HUES48 (cell line): ENCODE measurements around the gene INSR.

Source experiments
- H3K27ac ChIP-seq: one replicate; pipeline ENCODE4 v1.7.0; 2013; ENCODE audit warnings: low read depth, low read length, inconsistent platforms
- H3K27me3 ChIP-seq: 2 replicates; pipeline ENCODE4 v1.6.1; 2013; ENCODE audit warnings: mild to moderate bottlenecking, low read length; ENCODE audit not compliant: control insufficient read depth, insufficient read depth
- H3K36me3 ChIP-seq: 2 replicates; pipeline ENCODE4 v1.6.1; 2013; ENCODE audit warnings: low read length; ENCODE audit not compliant: control insufficient read depth, insufficient read depth
- H3K4me1 ChIP-seq: 2 replicates; pipeline ENCODE4 v1.6.1; 2013; ENCODE audit warnings: mild to moderate bottlenecking, low read length; ENCODE audit not compliant: control insufficient read depth, insufficient read depth
- H3K4me3 ChIP-seq: 2 replicates; pipeline ENCODE4 v1.5.1; 2013; ENCODE audit warnings: mild to moderate bottlenecking, low read depth, low read length
- H3K9ac ChIP-seq: 2 replicates; pipeline ENCODE4 v1.6.1; 2013; ENCODE audit warnings: mild to moderate bottlenecking, low read depth, low read length, moderate library complexity
- H3K9me3 ChIP-seq: 2 replicates; pipeline ENCODE4 v1.6.1; 2013; ENCODE audit warnings: low read length; ENCODE audit not compliant: control insufficient read depth, insufficient read depth

The INSR gene

GRCh38 chr19:7115721-7116120 is 178.5 kb downstream of the INSR start:
- Histone ChIP-seq H3K27ac (no peak overlapping the region), H3K4me3 (no peak overlapping the region), H3K9ac (no peak overlapping the region), H3K27me3 (no peaks in the 10 kb centered on the region), H3K36me3 (peaks cover 40% of the 10 kb centered on the region), H3K9me3 (no peaks in the 10 kb centered on the region), H3K4me1 (no peaks in the 10 kb centered on the region)

DNA sequence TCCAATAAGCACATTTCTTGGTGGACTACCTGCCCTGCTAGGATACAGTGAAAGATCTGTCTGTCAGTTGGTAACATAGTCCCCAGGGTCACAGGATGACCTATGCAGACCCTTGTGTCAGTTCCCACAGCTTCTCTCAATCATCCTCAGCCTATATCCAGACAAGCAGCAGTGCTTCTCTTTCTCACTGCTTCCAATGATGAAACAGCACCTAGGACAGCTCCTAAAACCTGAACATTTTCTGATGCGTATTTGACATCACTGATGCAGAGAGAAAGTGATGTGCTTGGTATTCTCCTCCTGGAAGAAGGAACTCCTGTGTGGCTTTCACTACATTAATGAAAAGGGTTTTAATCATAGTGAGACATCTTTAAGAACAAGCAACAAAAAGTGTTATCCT is 181.0 kb downstream of the INSR start:
- Histone ChIP-seq H3K4me3 (no peak overlapping the region), H3K4me1 (0 out of 2 replicates have a peak, but pooled peaks cover 4% of the 10 kb centered on the region), H3K27ac (no peak overlapping the region), H3K27me3 (no peaks in the 10 kb centered on the region), H3K9me3 (no peaks in the 10 kb centered on the region), H3K9ac (no peak overlapping the region), H3K36me3 (peaks cover 19% of the 10 kb centered on the region)

DNA sequence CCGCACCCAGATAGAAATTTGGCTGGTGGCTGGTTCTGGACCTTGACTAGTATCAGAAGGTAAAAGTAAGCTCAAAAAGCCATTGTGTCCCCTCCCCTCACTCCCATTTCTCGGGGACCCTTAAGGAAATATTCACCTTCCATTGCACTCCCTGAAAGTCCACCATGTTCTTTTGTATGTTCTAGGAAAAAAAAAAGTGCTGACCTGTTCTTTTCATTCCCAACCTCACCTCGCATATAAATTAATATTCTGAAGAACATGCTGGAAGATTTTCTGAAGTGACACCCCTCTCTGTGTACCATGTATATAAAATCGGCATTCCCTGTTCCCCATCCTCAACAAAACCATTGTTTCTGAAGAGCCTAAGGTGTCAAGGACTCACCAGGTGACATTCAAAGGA is 181.5 kb downstream of the INSR start:
- Histone ChIP-seq H3K9ac (no peak overlapping the region), H3K27me3 (no peaks in the 10 kb centered on the region), H3K27ac (no peak overlapping the region), H3K9me3 (no peaks in the 10 kb centered on the region), H3K4me1 (0 out of 2 replicates have a peak, but pooled peaks cover 4% of the 10 kb centered on the region), H3K4me3 (no peak overlapping the region), H3K36me3 (peaks cover 16% of the 10 kb centered on the region)

GRCh38 chr19:7109678-7110289 is 184.4 kb downstream of the INSR start:
- H3K27me3 ChIP-seq, result no peaks in the 10 kb centered on the region
- H3K4me1 ChIP-seq, result 0 out of 2 replicates have a peak, but pooled peaks cover 4% of the 10 kb centered on the region
- H3K9me3 ChIP-seq, result no peaks in the 10 kb centered on the region
- no peak overlapping the region for H3K9ac ChIP-seq
- no peak overlapping the region for H3K4me3 ChIP-seq
- peak overlapping the region; percentile 21 for H3K27ac ChIP-seq
- no peaks in the 10 kb centered on the region for H3K36me3 ChIP-seq

DNA sequence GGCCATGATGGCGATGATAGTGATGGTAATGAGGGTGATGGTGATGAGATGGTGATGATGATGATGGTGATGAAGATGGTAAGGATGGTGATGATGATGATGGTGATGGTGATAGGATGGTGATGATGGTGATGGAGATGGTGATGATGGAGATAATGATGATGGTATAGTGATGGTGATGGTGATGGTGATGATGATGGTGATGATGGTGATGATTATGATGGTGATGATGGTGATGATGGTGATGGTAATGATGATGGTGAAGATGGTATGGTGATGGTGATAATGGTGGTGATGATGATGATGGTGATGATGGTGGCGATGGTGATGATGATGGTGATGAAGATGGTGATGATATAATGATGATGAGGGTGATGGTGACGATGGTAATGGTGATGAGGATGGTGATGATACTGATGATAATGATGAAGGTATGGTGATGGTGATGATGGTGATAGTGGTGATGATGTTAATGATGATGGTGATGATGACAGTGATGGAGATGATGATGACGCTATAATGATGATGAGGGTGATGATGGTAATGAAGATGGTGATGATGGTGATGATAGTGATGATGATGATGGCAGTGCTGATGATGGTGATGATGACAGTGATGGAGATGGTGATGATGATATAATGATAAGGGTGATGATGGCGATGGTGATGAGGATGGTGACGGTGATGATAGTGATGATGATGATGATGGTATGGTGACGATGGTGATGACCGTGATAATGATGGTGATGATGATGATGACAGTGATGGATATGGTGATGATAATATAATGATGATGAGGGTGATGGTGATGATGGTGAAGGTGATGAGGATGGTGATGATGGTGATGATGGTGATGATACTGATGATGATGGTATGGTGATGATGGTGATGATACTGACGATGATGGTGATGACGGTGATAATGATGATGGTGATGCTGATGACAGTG is 187.2 kb downstream of the INSR start:
- Histone ChIP-seq H3K9me3 (no peaks in the 10 kb centered on the region), H3K27ac (no peak overlapping the region), H3K4me3 (no peak overlapping the region), H3K27me3 (no peaks in the 10 kb centered on the region), H3K9ac (no peak overlapping the region), H3K36me3 (no peaks in the 10 kb centered on the region), H3K4me1 (0 out of 2 replicates have a peak, but pooled peaks cover 4% of the 10 kb centered on the region)

DNA sequence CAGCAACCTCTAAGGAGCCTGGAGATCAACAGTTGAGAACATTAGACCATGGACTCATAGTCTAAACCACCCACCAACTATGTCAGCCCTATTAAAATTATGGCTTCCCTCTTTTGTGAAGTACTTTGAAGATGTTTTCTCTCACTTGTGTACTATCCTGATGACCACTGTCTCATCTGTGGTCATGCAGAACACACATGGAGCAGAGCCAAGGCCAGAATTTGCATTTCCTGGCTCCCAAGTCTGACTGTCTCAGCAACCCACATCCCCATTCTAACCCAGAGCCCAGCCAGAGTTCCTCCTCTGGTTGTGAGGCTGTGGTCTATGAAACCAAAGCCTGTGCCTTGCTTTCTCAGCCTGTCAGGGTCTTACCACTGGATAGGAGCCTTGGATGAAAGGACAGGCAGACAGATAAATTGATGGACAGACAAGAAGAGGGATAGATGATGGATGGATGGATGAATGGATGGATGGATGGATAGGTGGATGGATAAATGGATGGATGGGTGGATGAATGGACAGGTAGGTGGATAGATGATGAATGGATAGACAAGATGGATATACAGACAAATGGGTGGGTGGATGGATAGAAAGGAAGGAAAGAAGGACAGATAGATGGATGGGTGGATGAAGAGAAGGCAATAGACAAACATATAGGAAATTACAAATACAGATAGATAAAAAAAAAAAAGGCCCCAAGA is 189.3 kb downstream of the INSR start:
- Histone ChIP-seq H3K27me3 (no peaks in the 10 kb centered on the region), H3K9me3 (no peaks in the 10 kb centered on the region), H3K4me3 (no peak overlapping the region), H3K36me3 (no peaks in the 10 kb centered on the region), H3K4me1 (0 out of 2 replicates have a peak, but pooled peaks cover 4% of the 10 kb centered on the region), H3K27ac (no peak overlapping the region), H3K9ac (no peak overlapping the region)

GRCh38 chr19:7101498-7102253 is 192.5 kb downstream of the INSR start:
- Histone ChIP-seq H3K27me3 (no peaks in the 10 kb centered on the region), H3K4me3 (no peak overlapping the region), H3K27ac (no peak overlapping the region), H3K9me3 (peaks cover 3% of the 10 kb centered on the region; the same call in 1 of the 2 replicates), H3K36me3 (no peaks in the 10 kb centered on the region), H3K4me1 (no peaks in the 10 kb centered on the region), H3K9ac (no peak overlapping the region)

DNA sequence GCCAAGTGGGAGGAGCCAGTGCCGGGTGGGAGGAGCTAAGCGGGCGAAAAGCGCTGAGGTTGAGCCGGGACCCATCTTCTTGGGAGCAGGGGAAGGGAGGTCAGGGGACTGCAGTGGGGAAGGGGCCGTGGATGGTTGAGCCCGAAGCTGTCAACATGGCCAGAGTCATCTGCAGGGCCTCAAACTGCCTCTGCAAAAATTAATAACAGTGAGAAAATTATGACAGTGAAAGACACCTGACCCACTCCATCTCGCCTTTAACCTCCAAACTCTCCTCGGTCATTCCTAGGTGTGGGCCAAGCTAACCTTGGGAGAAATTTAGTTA is 194.7 kb downstream of the INSR start:
- peak overlapping the region; percentile 67 for H3K4me3 ChIP-seq

GRCh38 chr19:7098701-7099596 is 195.3 kb downstream of the INSR start:
- Histone ChIP-seq H3K36me3 (no peaks in the 10 kb centered on the region; the same call in 1 of the 2 replicates), H3K27me3 (no peaks in the 10 kb centered on the region), H3K9me3 (peaks cover 16% of the 10 kb centered on the region), H3K4me3 (peak overlapping the region; percentile 67), H3K27ac (peak overlapping the region; percentile 92), H3K4me1 (no peaks in the 10 kb centered on the region), H3K9ac (peak overlapping the region; percentile 86)

More for the DNA sequence above, 194.7 kb downstream of the INSR start:
- Histone ChIP-seq H3K9me3 (peaks cover 12% of the 10 kb centered on the region), H3K27ac (peak overlapping the region; percentile 92), H3K4me1 (no peaks in the 10 kb centered on the region), H3K36me3 (no peaks in the 10 kb centered on the region; the same call in 1 of the 2 replicates), H3K27me3 (no peaks in the 10 kb centered on the region), H3K9ac (peak overlapping the region; percentile 86; the same call in 1 of the 2 replicates)
